K562 (cell line): ENCODE data around the gene IMP4. TPM values are rescaled to one million over a fixed set of nuclear protein-coding genes. Genes with fewer than 3 reads are reported as not detected.
A peak's percentile ranks its signal among the peaks of the same experiment; 100 is the strongest.

ENCODE experiments used
- ATAC-seq: fragments of 200-7000 bp; cut with Tn5 transposase; 3 replicates; pipeline ENCODE4 v1.9.1; 2020; ENCODE audit warnings: moderate library complexity
- BruUV-seq: library from RNA; stranded (reverse); fragments of 400-500 nt; replicated peaks from 2 replicates; lab custom pipeline; 2021; lab: Mats Ljungman, UMichigan
- CTCF ChIA-PET: fragments of 300-600 bp; formaldehyde crosslinking; extraction: SDS; loops from one replicate; lab custom pipeline; 2021; ENCODE audit warnings: low intra/inter-chr PET ratio; lab: Yijun Ruan, JAX
- POLR2A ChIA-PET: fragments of 300-600, 350-650 bp; sonication (Branson Sonifier 250); formaldehyde crosslinking; extraction: SDS; loops from one replicate; lab custom pipeline; 2021; ENCODE audit warnings: antibody characterized with exemption, inconsistent platforms; lab: Yijun Ruan, JAX
- DNase-seq, 4 experiments: peaks; one replicate each; pipeline versions ENCODE4 v3.0.0 to v3.0.0-alpha.2; 2011 to 2018; ENCODE audit warnings: low spot score in 3 of 4, mixed read lengths in 3 of 4; ENCODE audit errors: extremely low read depth in 1 of 4
- FAIRE-seq: peaks from 2 replicates; lab custom pipeline; 2011; peaks lifted over from hg19 to GRCh38; lab: Jason Lieb, UNC
- H2AFZ ChIP-seq: 2 replicates; pipeline ENCODE4 v1.6.0; 2011; ENCODE audit warnings: low read depth, low read length, control low read depth, inconsistent platforms
- H3K27ac ChIP-seq: fragments of 200-600 bp; 3 replicates; pipeline ENCODE4 v1.8.0; 2011; ENCODE audit warnings: low read depth, mild to moderate bottlenecking, control low read depth, inconsistent platforms, low read length, moderate library complexity, mixed read lengths; ENCODE audit errors: extremely low read depth
- H3K27me3 ChIP-seq, 2 experiments: fragments of 300-600 bp in 1 of 2; 2 replicates in 1 of 2; 3 replicates in 1 of 2; pipeline versions ENCODE4 v1.6.0 to v1.8.0; 2011; ENCODE audit warnings: inconsistent platforms in 2 of 2, low read length in 2 of 2, mild to moderate bottlenecking in 1 of 2, mixed read lengths in 1 of 2, moderate library complexity in 1 of 2; ENCODE audit not compliant: control insufficient read depth in 2 of 2, insufficient read depth in 2 of 2
- H3K36me3 ChIP-seq: fragments of 300-600 bp; 3 replicates; pipeline ENCODE4 v1.8.0; 2011; ENCODE audit warnings: mild to moderate bottlenecking, low read length, inconsistent platforms; ENCODE audit not compliant: control insufficient read depth, insufficient read depth
- H3K4me1 ChIP-seq, 2 experiments: fragments of 200-600 bp in 1 of 2; replicated peaks in 1 of 2; 2 replicates in 1 of 2; 3 replicates in 1 of 2; pipeline versions ENCODE4 v1.5.1 to v1.8.0; 2011; ENCODE audit warnings: inconsistent platforms in 2 of 2, low read length in 2 of 2, mild to moderate bottlenecking in 1 of 2, mixed read lengths in 1 of 2, moderate library complexity in 1 of 2; ENCODE audit not compliant: control insufficient read depth in 2 of 2, insufficient read depth in 2 of 2
- H3K4me2 ChIP-seq: 2 replicates; pipeline ENCODE4 v1.6.1; 2011; ENCODE audit warnings: low read length, control low read depth, inconsistent platforms, mixed read lengths; ENCODE audit not compliant: insufficient read depth
- H3K4me3 ChIP-seq: fragments of 200-600 bp; sonication (generic), shearing (Covaris generic); 2 replicates; pipeline ENCODE4 v1.5.1; 2016; ENCODE audit warnings: control low read depth, inconsistent platforms
- H3K79me2 ChIP-seq: fragments of 200-600 bp; 3 replicates; pipeline ENCODE4 v1.8.0; 2011; ENCODE audit warnings: low read length, inconsistent platforms; ENCODE audit not compliant: control insufficient read depth, insufficient read depth
- H3K9ac ChIP-seq, 2 experiments: 2 replicates each; pipeline versions ENCODE4 v1.6.0 to v1.6.1; 2011; ENCODE audit warnings: low read depth in 2 of 2, low read length in 2 of 2, control low read depth in 1 of 2, inconsistent platforms in 1 of 2, mild to moderate bottlenecking in 1 of 2, mixed read lengths in 1 of 2; ENCODE audit not compliant: insufficient read depth in 1 of 2
- H3K9me1 ChIP-seq: one replicate; pipeline ENCODE4 v1.6.0; 2011; ENCODE audit warnings: inconsistent platforms, mild to moderate bottlenecking, low read length, moderate library complexity; ENCODE audit not compliant: control insufficient read depth, insufficient read depth
- H3K9me3 ChIP-seq: replicated peaks from 2 replicates; pipeline ENCODE4 v1.5.1; 2011; ENCODE audit warnings: low read depth, low read length, inconsistent platforms; ENCODE audit not compliant: control insufficient read depth, insufficient read depth
- H4K20me1 ChIP-seq: replicated peaks from 2 replicates; pipeline ENCODE4 v1.6.1; 2011; ENCODE audit warnings: low read length, inconsistent platforms, mixed read lengths; ENCODE audit not compliant: control insufficient read depth, insufficient read depth
- ARHGAP35 ChIP-seq: fragments of 450-650 bp; IDR thresholded peaks from 2 replicates; pipeline ENCODE4 v1.6.1; 2018; ENCODE audit not compliant: partially characterized antibody
- CTCF ChIP-seq, 3 experiments: IDR thresholded peaks in 2 of 3; conservative IDR thresholded peaks in 1 of 3; 2 replicates each; pipeline ENCODE4 v1.5.1; 2011 to 2012; ENCODE audit warnings: low read length in 3 of 3, mild to moderate bottlenecking in 3 of 3, control low read depth in 2 of 3, improper control_type of control experiment in 1 of 3, inconsistent platforms in 1 of 3, low read depth in 1 of 3, mixed read lengths in 1 of 3, moderate library complexity in 1 of 3; ENCODE audit not compliant: insufficient read depth in 2 of 3
- E2F6 ChIP-seq, 2 experiments: IDR thresholded peaks; 2 replicates each; pipeline ENCODE4 v1.6.1; 2011; ENCODE audit warnings: borderline replicate concordance in 1 of 2, control low read depth in 1 of 2, low read depth in 1 of 2, low read length in 1 of 2, mild to moderate bottlenecking in 1 of 2, mixed read lengths in 1 of 2, moderate library complexity in 1 of 2; ENCODE audit not compliant: insufficient read depth in 1 of 2, insufficient read length in 1 of 2, poor library complexity in 1 of 2, severe bottlenecking in 1 of 2; ENCODE audit errors: extremely low read depth in 1 of 2
- HNRNPLL ChIP-seq: fragments of 200-400 bp; formaldehyde crosslinking; IDR thresholded peaks from 2 replicates; pipeline ENCODE4 v1.6.1; 2017; ENCODE audit warnings: low read length, low read depth, mild to moderate bottlenecking; ENCODE audit not compliant: poor library complexity, severe bottlenecking
- KDM5B ChIP-seq: fragments of 200-600 bp; sonication (generic); IDR thresholded peaks from 2 replicates; pipeline ENCODE4 v1.6.1; 2012; ENCODE audit warnings: low read depth, mild to moderate bottlenecking, moderate library complexity, low read length, control low read depth, inconsistent platforms; ENCODE audit not compliant: insufficient replicate concordance
- KLF1 ChIP-seq: fragments of 450-650 bp; IDR thresholded peaks from 2 replicates; pipeline ENCODE4 v1.6.1; 2016; ENCODE audit warnings: missing genetic modification characterization, missing compliant biosample characterization
- MLLT1 ChIP-seq, 2 experiments: fragments of 450-650 bp; IDR thresholded peaks; 2 replicates each; pipeline ENCODE4 v1.6.1; 2016
- SMARCA5 ChIP-seq: fragments of 450-650 bp; IDR thresholded peaks from 2 replicates; pipeline ENCODE4 v1.6.1; 2016
- VEZF1 ChIP-seq: fragments of 200-800 bp; sonication (Bioruptor generic); IDR thresholded peaks from 2 replicates; pipeline ENCODE4 v1.6.1; 2017; ENCODE audit warnings: missing genetic modification characterization, missing compliant biosample characterization
- ZNF785 ChIP-seq: fragments of 250-450 bp; sonication (Bioruptor Pico); IDR thresholded peaks from 2 replicates; pipeline ENCODE4 v1.4.0; 2020; ENCODE audit warnings: mild to moderate bottlenecking
- ZZZ3 ChIP-seq: fragments of 450-650 bp; IDR thresholded peaks from 2 replicates; pipeline ENCODE4 v1.6.1; 2016; ENCODE audit warnings: antibody characterized with exemption, mild to moderate bottlenecking, moderate library complexity
- WGBS: fragments of 100-300 bp; shearing (Covaris generic); methylation state at CpG from one replicate; pipeline ENCODE4 v1.1.6; 2016; ENCODE audit warnings: low coverage, mixed read lengths; ENCODE audit not compliant: insufficient coverage; ENCODE audit errors: missing lambda C conversion rate; 5-methylcytosine and 5-hydroxymethylcytosine counted together
- in situ Hi-C: fragments of 300-500 bp; cut with MboI; formaldehyde crosslinking; loops from 4 replicates; pipeline ENCODE4 v1.15.0; 2018; ENCODE audit warnings: inconsistent platforms, mixed read lengths
- intact Hi-C: fragments of 100-400 bp; cut with micrococcal nuclease; formaldehyde crosslinking; loops from 2 replicates; pipeline ENCODE4 v1.14.2; 2022
- polyA plus RNA-seq, 8 experiments: library from polyadenylated mRNA; depleted of rRNA in 4 of 8; stranded (reverse) in 5 of 8; unstranded in 3 of 8; fragments of >200 nt; fragmentation: Nextera tagmentation in 2 of 8; fragmentation: Illumina TruSeq in 1 of 8; extraction: Ambion mirVana in 2 of 8; extraction: Trizol in 1 of 8; gene quantifications; 2 replicates each; pipeline versions ENCODE4 v1.2.1 to v1.2.3, GENCODE V29; 2011 to 2014; ENCODE audit warnings: inconsistent platforms in 1 of 8, missing spikeins in 1 of 8
- total RNA-seq, 7 experiments: library from RNA; depleted of rRNA in 6 of 7; stranded (reverse); fragments of >200 nt in 6 of 7; fragmentation: Illumina TruSeq in 2 of 7; extraction: Trizol in 2 of 7; gene quantifications; 2 replicates each; pipeline versions ENCODE4 v1.2.1 to v1.2.3, GENCODE V29; 2011 to 2021; ENCODE audit warnings: low replicate concordance in 1 of 7

IMP4 gene
- total and polyA plus RNA-seq, 9 of the 15 experiments (the other 6 are each of a cell fraction or from before 2014, with no cell fraction given): 35.4 to 209 (median 100.0) TPM

- TF ChIP-seq KDM5B: peak; percentile 92
- TF ChIP-seq HNRNPLL: peak; percentile 61
- 0 out of 2 replicates have a peak, but pooled peaks have one; percentile 47 for TF ChIP-seq KLF1 (tag)
- no peak for TF ChIP-seq CTCF (IDR thresholded peaks at IDR 0.05 in 2 of 3, conservative IDR thresholded peaks at IDR 0.05 in 1 of 3; ENCODE audit: insufficient read depth in 2 of 3, low read depth in 1 of 3, low read length in 3 of 3)
Observed at GRCh38 chr2:130336877-130337734, 5.6 kb upstream of the IMP4 start (continued).

GRCh38 chr2:130337735-130338325, 4.9 kb upstream of the IMP4 start:
- ATAC-seq: no peak
- H3K27me3 ChIP-seq: no peaks in the 10 kb centered on the region
- intact Hi-C loops: no loop called here
- POLR2A ChIA-PET: interaction anchor here (0.7 to 1.8 kb wide), 3 partner anchors 14 to 35 kb away, joined by 3 to 7 read pairs (median 3); partner anchors contain the start of gene PTPN18
- CTCF ChIA-PET: no interaction called here
- in situ Hi-C loops: loop anchor here (5.0 to 25.0 kb wide), 3 partner anchors 156 to 1174 kb away; partner anchors contain the start of genes MZT2B and SMPD4
- no peaks in the 10 kb centered on the region for H3K9me1 ChIP-seq
- peaks cover 20% of the 10 kb centered on the region for H3K79me2 ChIP-seq
- peak in 3 of 4 experiments; percentile 26 to 72 (median 41) for DNase-seq
- H3K4me1 ChIP-seq: peaks cover 33 to 48% of the 10 kb centered on the region in 2 experiments
- no TSS peak for BruUV-seq
- H3K4me2 ChIP-seq: peak overlapping the region; percentile 92
- FAIRE-seq: peak; percentile 71
- no peaks in the 10 kb centered on the region for H3K9me3 ChIP-seq
- no peak overlapping the region; the same call in 1 of the 2 replicates for H3K4me3 ChIP-seq
- WGBS: 4% methylated on average over 8 of the region's 8 CpGs
- H2AFZ ChIP-seq: peak overlapping the region; percentile 85
- H3K9ac ChIP-seq: peak overlapping the region; percentile 68 to 89
- H3K27ac ChIP-seq: peak overlapping the region; percentile 78
- H4K20me1 ChIP-seq: no peaks in the 10 kb centered on the region
- peaks cover 20% of the 10 kb centered on the region for H3K36me3 ChIP-seq
- TF ChIP-seq ZZZ3 (no peak), ZNF785 (CRISPR knock-in tag) (no peak), ARHGAP35 (no peak), MLLT1 (IDR thresholded peaks at IDR 0.05) (peak in 1 of 2 experiments; percentile 50; a peak in 1 of 4 replicates), SMARCA5 (no peak), VEZF1 (peak; percentile 28; the same call in 1 of the 2 replicates), E2F6 (IDR thresholded peaks at IDR 0.05; ENCODE audit: borderline replicate concordance in 1 of 2, extremely low read depth in 1 of 2, insufficient read depth in 1 of 2, insufficient read length in 1 of 2, low read depth in 1 of 2, low read length in 1 of 2, poor library complexity in 1 of 2, severe bottlenecking in 1 of 2) (peak in 1 of 2 experiments; percentile 38)
